ENCODE data around the gene PI4KB. TPM values are rescaled to one million over a fixed set of nuclear protein-coding genes. Genes with fewer than 3 reads are reported as not detected.

Gene PI4KB
- total and polyA plus RNA-seq, 9 of the 15 experiments (the other 6 are each of a cell fraction or from before 2014, with no cell fraction given), result 3.1 to 65.4 (median 45.1) TPM

DNA sequence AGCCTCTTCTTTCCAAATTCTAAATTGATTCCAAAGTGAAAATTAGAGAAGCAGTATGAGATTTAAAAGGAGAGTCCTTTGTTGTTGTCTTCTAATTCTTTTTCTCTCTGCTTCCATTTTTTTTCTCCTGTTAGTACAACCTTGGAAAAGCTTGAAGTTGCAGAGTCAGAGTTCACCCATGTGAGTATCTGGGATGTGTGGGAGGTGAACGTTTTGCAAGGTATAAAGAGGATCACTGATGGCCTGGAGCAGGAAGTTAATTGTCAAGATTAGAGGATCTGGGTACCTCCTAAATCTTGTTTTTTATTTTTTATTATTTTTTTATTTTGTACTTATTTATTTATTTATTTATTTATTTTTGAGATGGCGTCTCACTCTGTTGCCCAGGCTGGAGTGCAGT lies 80.4 kb downstream of the PI4KB start:
- Histone ChIP-seq H4K20me1 (replicated peaks; ENCODE audit: control insufficient read depth, insufficient read depth, low read length) (no peaks in the 10 kb centered on the region), H3K9me3 (replicated peaks; ENCODE audit: control insufficient read depth, insufficient read depth, low read depth, low read length) (no peaks in the 10 kb centered on the region), H2AFZ (ENCODE audit: low read depth, low read length) (no peak overlapping the region), H3K4me1 (replicated peaks in 1 of 2; ENCODE audit: control insufficient read depth in 2 of 2, insufficient read depth in 2 of 2, low read length in 2 of 2) (no peaks in the 10 kb centered on the region), H3K4me2 (ENCODE audit: insufficient read depth, low read length) (no peak overlapping the region), H3K79me2 (ENCODE audit: control insufficient read depth, insufficient read depth, low read length) (no peaks in the 10 kb centered on the region), H3K27ac (ENCODE audit: extremely low read depth, low read depth, low read length) (no peak overlapping the region), H3K36me3 (ENCODE audit: control insufficient read depth, insufficient read depth, low read length) (peaks cover 62% of the 10 kb centered on the region; the same call in 2 of the 3 replicates), H3K27me3 (ENCODE audit: control insufficient read depth in 2 of 2, insufficient read depth in 2 of 2, low read length in 2 of 2) (no peaks in the 10 kb centered on the region; a peak in 1 of 5 replicates), H3K9ac (ENCODE audit: insufficient read depth in 1 of 2, low read depth in 2 of 2, low read length in 2 of 2) (no peak overlapping the region), H3K9me1 (ENCODE audit: control insufficient read depth, insufficient read depth, low read length) (no peaks in the 10 kb centered on the region), H3K4me3 (no peak overlapping the region)
- POLR2A ChIA-PET, result interaction anchor here (0.5 to 1.4 kb wide), 2 partner anchors 38 to 227 kb away, joined by 3 read pairs; no protein-coding TSS in a partner anchor
- intact Hi-C loops (cut with micrococcal nuclease) (no loop called here), in situ Hi-C loops (cut with MboI) (no loop called here)
- CTCF ChIA-PET (ENCODE audit: low intra/inter-chr PET ratio), result no interaction called here
- no peak for ATAC-seq
- no peak for FAIRE-seq
- DNase-seq (ENCODE audit: extremely low read depth in 1 of 4, low spot score in 3 of 4), result no peak
- WGBS (ENCODE audit: insufficient coverage, low coverage, missing lambda C conversion rate), result 40% methylated on average over 2 of the region's 2 CpGs
- no peak for TF ChIP-seq TBP (optimal IDR thresholded peaks at IDR 0.05; ENCODE audit: low read depth, low read length)
- TF ChIP-seq, protein P1, sequence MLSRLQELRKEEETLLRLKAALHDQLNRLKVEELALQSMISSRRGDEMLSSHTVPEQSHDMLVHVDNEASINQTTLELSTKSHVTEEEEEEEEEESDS (CRISPR knock-in tag; IDR thresholded peaks at IDR 0.05), result no peak
- no peak for TF ChIP-seq MAFK (IDR thresholded peaks at IDR 0.05; ENCODE audit: low read length)
- TF ChIP-seq ETV6 (IDR thresholded peaks at IDR 0.05; ENCODE audit: borderline replicate concordance in 1 of 2, low read depth in 2 of 2, low read length in 1 of 2), result no peak
- no peak for TF ChIP-seq ETV6 (CRISPR knock-in tag; IDR thresholded peaks at IDR 0.05; ENCODE audit: borderline replicate concordance)
- no TSS peak for BruUV-seq (replicated peaks)

DNA sequence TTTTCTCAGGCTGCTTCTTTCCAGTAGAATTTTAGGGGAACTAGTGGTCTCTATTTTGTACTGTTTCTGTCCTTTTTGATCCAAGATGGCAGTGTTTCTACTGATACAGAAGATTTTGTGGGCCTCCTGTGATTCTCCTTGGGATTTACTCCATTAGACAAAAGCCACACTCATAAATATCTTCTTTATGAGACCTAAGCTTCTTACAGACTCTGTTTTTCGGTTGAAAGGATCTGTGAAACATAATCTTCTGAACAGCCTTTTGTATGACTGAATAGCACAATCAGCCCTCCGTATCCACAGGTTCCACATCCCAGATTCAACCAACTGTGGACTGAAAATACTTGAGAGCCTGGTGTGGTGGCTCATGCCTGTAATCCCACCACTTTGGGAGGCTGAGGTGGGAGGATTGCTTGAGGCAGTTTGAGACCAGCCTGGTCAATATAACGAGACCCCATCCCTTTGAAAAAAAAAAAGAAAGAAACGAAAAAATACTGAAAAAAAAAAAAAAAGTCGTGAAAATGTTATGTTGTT lies 83.5 kb downstream of the PI4KB start:
- DNase-seq (ENCODE audit: extremely low read depth in 1 of 4, low spot score in 3 of 4) (no peak), ATAC-seq (no peak), FAIRE-seq (no peak)
- Histone ChIP-seq H3K27ac (ENCODE audit: extremely low read depth, low read depth, low read length) (no peak overlapping the region), H3K4me2 (ENCODE audit: insufficient read depth, low read length) (no peak overlapping the region), H3K36me3 (ENCODE audit: control insufficient read depth, insufficient read depth, low read length) (peaks cover 80% of the 10 kb centered on the region; the same call in 2 of the 3 replicates), H3K79me2 (ENCODE audit: control insufficient read depth, insufficient read depth, low read length) (no peaks in the 10 kb centered on the region), H2AFZ (ENCODE audit: low read depth, low read length) (no peak overlapping the region), H3K27me3 (ENCODE audit: control insufficient read depth in 2 of 2, insufficient read depth in 2 of 2, low read length in 2 of 2) (no peaks in the 10 kb centered on the region; a peak in 1 of 5 replicates), H3K9me1 (ENCODE audit: control insufficient read depth, insufficient read depth, low read length) (no peaks in the 10 kb centered on the region), H3K9me3 (replicated peaks; ENCODE audit: control insufficient read depth, insufficient read depth, low read depth, low read length) (no peaks in the 10 kb centered on the region), H3K4me1 (replicated peaks in 1 of 2; ENCODE audit: control insufficient read depth in 2 of 2, insufficient read depth in 2 of 2, low read length in 2 of 2) (no peaks in the 10 kb centered on the region; a peak in 1 of 5 replicates), H4K20me1 (replicated peaks; ENCODE audit: control insufficient read depth, insufficient read depth, low read length) (no peaks in the 10 kb centered on the region), H3K4me3 (no peak overlapping the region), H3K9ac (ENCODE audit: insufficient read depth in 1 of 2, low read depth in 2 of 2, low read length in 2 of 2) (no peak overlapping the region)
- intact Hi-C loops (cut with micrococcal nuclease) (no loop called here), in situ Hi-C loops (cut with MboI) (no loop called here)
- CTCF ChIA-PET (ENCODE audit: low intra/inter-chr PET ratio), result no interaction called here
- POLR2A ChIA-PET, result no interaction called here
- TF ChIP-seq FUS (optimal IDR thresholded peaks at IDR 0.05; ENCODE audit: low read depth, low read length) (no peak), CHCHD3 (CRISPR knock-in tag; IDR thresholded peaks at IDR 0.05) (no peak), RFX1 (IDR thresholded peaks at IDR 0.05) (no peak), CBFB (CRISPR knock-in tag; IDR thresholded peaks at IDR 0.05) (no peak), NBN (IDR thresholded peaks at IDR 0.05; ENCODE audit: low read depth) (no peak), PBX2 (CRISPR knock-in tag; IDR thresholded peaks at IDR 0.05; ENCODE audit: low read depth) (no peak), PBX2 (tag; conservative IDR thresholded peaks at IDR 0.05; ENCODE audit: low read depth) (no peak)
- BruUV-seq (replicated peaks), result no TSS peak
- 44% methylated on average over 5 of the region's 5 CpGs for WGBS (ENCODE audit: insufficient coverage, low coverage, missing lambda C conversion rate)
